ENCODE results near the gene PCDH9. TPM values are rescaled to one million over a fixed set of nuclear protein-coding genes. Genes with fewer than 3 reads are reported as not detected.

The PCDH9 gene
- total RNA-seq, 1 experiment from 2014 or later = 10.1 TPM

DNA sequence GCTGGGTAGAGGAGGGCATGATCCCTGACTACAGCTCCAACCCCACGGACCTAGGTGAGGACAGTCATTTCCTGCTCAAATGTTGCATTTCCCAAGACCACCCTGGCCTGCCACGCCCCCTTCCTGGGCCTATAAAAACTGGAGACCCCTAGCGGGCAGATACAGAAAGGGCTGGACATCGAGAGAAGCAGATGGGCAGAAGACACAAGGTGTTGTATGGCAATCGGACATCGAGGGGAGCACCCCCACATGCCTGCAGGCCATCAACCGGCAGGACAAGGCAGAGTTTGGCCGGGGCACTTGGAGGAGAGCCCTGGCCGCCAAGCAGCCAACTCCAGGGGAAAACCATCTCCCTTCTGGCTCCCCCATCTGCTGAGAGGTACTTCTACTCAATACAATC is 746.4 kb downstream of the PCDH9 start:
- POLR2A ChIA-PET = interaction anchor here (1.4 kb wide), 1 partner anchor 10 kb away, joined by 5 read pairs; no protein-coding TSS in a partner anchor
- no TSS peak for BruUV-seq (replicated peaks)

GRCh38 chr13:66482836-66483235 is 747.3 kb downstream of the PCDH9 start:
- intact Hi-C loops (cut with micrococcal nuclease) = no loop called here
- CTCF ChIA-PET = no interaction called here
- TF ChIP-seq, protein P1, sequence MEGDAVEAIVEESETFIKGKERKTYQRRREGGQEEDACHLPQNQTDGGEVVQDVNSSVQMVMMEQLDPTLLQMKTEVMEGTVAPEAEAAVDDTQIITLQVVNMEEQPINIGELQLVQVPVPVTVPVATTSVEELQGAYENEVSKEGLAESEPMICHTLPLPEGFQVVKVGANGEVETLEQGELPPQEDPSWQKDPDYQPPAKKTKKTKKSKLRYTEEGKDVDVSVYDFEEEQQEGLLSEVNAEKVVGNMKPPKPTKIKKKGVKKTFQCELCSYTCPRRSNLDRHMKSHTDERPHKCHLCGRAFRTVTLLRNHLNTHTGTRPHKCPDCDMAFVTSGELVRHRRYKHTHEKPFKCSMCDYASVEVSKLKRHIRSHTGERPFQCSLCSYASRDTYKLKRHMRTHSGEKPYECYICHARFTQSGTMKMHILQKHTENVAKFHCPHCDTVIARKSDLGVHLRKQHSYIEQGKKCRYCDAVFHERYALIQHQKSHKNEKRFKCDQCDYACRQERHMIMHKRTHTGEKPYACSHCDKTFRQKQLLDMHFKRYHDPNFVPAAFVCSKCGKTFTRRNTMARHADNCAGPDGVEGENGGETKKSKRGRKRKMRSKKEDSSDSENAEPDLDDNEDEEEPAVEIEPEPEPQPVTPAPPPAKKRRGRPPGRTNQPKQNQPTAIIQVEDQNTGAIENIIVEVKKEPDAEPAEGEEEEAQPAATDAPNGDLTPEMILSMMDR (IDR thresholded peaks at IDR 0.05; ENCODE audit: unreplicated experiment) = no peak
- Mint-ChIP-seq H3K36me3 (ENCODE audit: insufficient read depth, unreplicated experiment) (no peaks in the 10 kb centered on the region), H3K4me1 (ENCODE audit: insufficient read depth, unreplicated experiment) (no peaks in the 10 kb centered on the region), H3K9me3 (ENCODE audit: unreplicated experiment) (no peaks in the 10 kb centered on the region), H3K27me3 (ENCODE audit: insufficient read depth, unreplicated experiment) (no peaks in the 10 kb centered on the region), H3K27ac (ENCODE audit: low read depth, unreplicated experiment) (no peak overlapping the region), H3K4me3 (ENCODE audit: unreplicated experiment) (no peak overlapping the region)
- DNase-seq (ENCODE audit: unreplicated experiment) = no peak
- POLR2A ChIA-PET = no interaction called here
- BruUV-seq (replicated peaks) = no TSS peak

More for the DNA sequence above, 746.4 kb downstream of the PCDH9 start:
- Mint-ChIP-seq H3K36me3 (ENCODE audit: insufficient read depth, unreplicated experiment) (no peaks in the 10 kb centered on the region), H3K27ac (ENCODE audit: low read depth, unreplicated experiment) (no peak overlapping the region), H3K4me3 (ENCODE audit: unreplicated experiment) (no peak overlapping the region), H3K4me1 (ENCODE audit: insufficient read depth, unreplicated experiment) (no peaks in the 10 kb centered on the region), H3K9me3 (ENCODE audit: unreplicated experiment) (no peaks in the 10 kb centered on the region), H3K27me3 (ENCODE audit: insufficient read depth, unreplicated experiment) (no peaks in the 10 kb centered on the region)
- no peak for DNase-seq (ENCODE audit: unreplicated experiment)
- TF ChIP-seq, protein P1 (IDR thresholded peaks at IDR 0.05; ENCODE audit: unreplicated experiment) = no peak
- intact Hi-C loops (cut with micrococcal nuclease) = no loop called here
- CTCF ChIA-PET = no interaction called here

DNA sequence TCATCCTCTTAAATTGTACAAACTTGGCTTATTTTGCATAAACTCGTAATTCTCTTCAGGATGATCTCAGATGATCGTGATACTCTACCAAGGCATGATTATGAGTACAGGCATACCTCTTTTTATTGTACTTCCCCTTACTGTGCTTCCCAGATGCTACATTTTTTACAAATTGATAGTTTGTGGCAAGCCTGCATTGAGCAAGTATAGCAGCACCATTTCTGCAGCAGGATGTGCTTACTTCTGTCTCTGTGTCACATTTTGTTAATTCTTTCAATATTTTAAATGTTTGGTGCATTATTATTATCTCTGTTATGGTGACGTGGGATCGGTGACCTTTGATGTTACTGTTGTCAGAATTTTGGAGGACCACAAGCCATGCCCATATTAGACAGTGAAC is 752.3 kb downstream of the PCDH9 start:
- DNase-seq (ENCODE audit: unreplicated experiment) = no peak
- H3K9me3 Mint-ChIP-seq (ENCODE audit: unreplicated experiment) = no peaks in the 10 kb centered on the region
- H3K27ac Mint-ChIP-seq (ENCODE audit: low read depth, unreplicated experiment) = no peak overlapping the region
- H3K4me1 Mint-ChIP-seq (ENCODE audit: insufficient read depth, unreplicated experiment) = no peaks in the 10 kb centered on the region
- TF ChIP-seq, protein P1 (IDR thresholded peaks at IDR 0.05; ENCODE audit: unreplicated experiment) = no peak
- ChIA-PET POLR2A (no interaction called here), CTCF (no interaction called here)
- BruUV-seq (replicated peaks) = no TSS peak
- intact Hi-C loops (cut with micrococcal nuclease) = no loop called here
- H3K4me3 Mint-ChIP-seq (ENCODE audit: unreplicated experiment) = no peak overlapping the region
- no peaks in the 10 kb centered on the region for H3K36me3 Mint-ChIP-seq (ENCODE audit: insufficient read depth, unreplicated experiment)
- no peaks in the 10 kb centered on the region for H3K27me3 Mint-ChIP-seq (ENCODE audit: insufficient read depth, unreplicated experiment)

DNA sequence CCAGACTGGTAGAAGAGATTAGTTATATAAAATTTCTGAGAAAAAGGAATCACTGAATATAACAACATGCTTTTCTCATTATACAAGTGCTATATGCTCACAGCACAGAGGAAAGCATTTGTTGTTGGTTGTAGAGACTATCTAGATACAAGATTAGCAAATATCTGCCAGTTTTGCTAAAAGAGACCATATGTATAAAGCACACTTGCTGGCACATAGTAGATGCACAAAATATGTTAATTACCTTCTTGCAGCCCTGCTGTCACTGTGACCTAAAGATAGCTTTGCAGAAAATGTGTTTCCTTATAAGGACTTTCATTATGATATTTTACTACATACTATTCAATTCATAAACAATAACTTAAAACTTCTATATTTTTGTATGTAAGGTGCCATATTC is 755.1 kb downstream of the PCDH9 start:
- Mint-ChIP-seq H3K27me3 (ENCODE audit: insufficient read depth, unreplicated experiment) (no peaks in the 10 kb centered on the region), H3K4me3 (ENCODE audit: unreplicated experiment) (no peak overlapping the region), H3K9me3 (ENCODE audit: unreplicated experiment) (no peaks in the 10 kb centered on the region), H3K36me3 (ENCODE audit: insufficient read depth, unreplicated experiment) (no peaks in the 10 kb centered on the region), H3K4me1 (ENCODE audit: insufficient read depth, unreplicated experiment) (no peaks in the 10 kb centered on the region), H3K27ac (ENCODE audit: low read depth, unreplicated experiment) (no peak overlapping the region)
- intact Hi-C loops (cut with micrococcal nuclease) = no loop called here
- no TSS peak for BruUV-seq (replicated peaks)
- DNase-seq (ENCODE audit: unreplicated experiment) = no peak
- POLR2A ChIA-PET = no interaction called here
- CTCF ChIA-PET = no interaction called here
- TF ChIP-seq, protein P1 (IDR thresholded peaks at IDR 0.05; ENCODE audit: unreplicated experiment) = no peak

Data from MCF 10A (cell line).